GM21786 (cell line): Measurements from ENCODE around the gene DNM3.
"Not testable (repeated sequence)": the region's sequence is repeated elsewhere in the genome, so short reads cannot be mapped to it uniquely, and the experiment has no call there.

Source experiments
- ATAC-seq: cut with Tn5 transposase; IDR thresholded peaks from one replicate; pipeline ENCODE4 v1.9.1; 2021; ENCODE audit not compliant: unreplicated experiment

Gene DNM3

DNA sequence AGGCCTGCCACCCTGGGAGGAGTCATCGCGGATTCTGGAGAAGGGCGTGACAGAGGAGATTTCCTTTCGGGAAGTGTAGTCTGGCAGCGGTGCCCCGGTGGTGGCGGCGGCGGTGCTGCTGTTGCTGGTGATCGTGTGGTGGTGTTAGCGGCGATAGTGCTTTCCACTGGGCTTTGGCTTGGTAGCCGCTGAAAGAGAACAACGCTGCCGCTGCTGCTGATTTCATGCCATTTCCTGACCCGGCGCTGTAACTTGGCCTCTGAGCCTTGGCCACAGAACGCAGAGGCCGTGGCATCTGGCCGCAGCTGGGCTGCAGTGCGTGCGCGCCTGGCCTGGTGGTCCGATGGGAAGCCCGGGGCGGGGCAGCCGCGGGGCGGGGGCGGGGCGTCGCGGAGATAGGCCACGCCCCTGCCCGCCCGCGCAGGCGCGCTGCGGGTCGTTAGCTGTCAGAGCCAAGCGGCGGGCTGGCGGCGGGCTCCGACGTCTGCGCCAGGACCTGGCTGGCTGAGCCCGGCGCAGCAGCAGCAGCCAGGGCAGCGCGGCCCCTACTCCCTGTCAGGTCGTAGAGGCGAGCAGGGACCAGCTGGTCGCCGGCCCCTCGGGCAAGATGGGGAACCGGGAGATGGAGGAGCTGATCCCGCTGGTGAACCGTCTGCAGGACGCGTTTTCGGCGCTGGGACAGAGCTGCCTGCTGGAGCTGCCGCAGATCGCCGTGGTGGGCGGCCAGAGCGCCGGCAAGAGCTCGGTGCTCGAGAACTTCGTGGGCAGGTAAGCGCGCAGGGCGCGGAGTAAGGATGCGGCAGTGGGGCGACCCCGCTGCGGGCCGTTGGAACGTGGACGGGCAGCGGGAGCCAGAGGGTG lies at the start of gene DNM3:
DNM3 (plus strand) TSS at position 449 of the 861 bp plus-strand sequence; CDS start at position 608, 159 bp downstream.
- peak; percentile 84 for ATAC-seq

DNA sequence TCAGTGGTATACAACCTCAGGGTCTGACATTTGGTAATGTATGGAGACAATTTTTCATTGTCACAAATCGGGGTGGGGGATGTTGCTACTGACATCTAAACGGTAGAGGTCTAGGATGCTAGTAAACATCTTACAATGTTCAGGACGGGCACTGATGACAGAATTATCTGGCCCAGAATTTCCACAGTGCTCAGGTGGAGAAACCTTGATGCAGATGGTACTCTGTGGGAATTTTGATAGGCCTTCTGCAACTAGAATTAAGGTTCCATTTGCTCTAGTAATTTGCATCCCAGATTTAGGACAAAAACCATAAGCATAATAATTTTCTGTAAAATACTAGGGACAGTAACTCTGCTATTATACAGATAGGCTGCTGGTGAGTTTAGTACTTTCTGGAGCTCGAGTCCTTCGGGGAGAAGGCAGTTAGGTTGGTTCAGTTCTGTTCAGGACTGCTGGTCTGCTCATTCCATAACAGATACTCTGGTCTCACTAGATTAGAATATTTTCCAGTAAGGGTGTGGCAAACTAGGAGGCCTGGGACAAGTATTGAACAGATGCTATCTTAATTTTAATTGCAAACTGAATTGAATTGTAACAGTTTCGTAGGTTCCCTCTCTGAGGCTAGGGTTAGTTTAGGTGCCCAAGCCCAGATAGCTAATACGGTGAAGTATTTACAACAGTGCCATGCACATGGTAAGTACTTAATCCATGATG lies 48.5 kb upstream of the DNM3 start:
- no peak for ATAC-seq

DNA sequence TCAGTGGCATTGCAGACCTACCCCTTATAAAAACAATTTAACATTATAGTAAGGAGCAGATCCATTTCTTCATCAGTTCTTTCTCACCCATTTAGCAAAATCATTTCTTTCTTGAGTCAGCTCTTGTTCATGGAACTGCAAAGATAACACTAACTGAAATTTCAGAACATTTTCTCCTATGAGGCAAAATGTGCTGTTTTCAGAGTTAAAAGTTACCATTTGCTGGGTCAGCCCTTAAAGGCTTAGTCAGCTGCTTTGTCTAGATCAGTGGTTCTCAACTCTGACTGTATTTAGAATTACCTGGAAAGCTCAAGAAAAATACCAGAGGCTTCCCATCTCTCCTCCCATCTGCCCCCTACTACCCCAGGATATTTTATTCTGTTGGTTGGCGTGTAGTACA lies 47.7 kb upstream of the DNM3 start:
- ATAC-seq, result no peak

DNA sequence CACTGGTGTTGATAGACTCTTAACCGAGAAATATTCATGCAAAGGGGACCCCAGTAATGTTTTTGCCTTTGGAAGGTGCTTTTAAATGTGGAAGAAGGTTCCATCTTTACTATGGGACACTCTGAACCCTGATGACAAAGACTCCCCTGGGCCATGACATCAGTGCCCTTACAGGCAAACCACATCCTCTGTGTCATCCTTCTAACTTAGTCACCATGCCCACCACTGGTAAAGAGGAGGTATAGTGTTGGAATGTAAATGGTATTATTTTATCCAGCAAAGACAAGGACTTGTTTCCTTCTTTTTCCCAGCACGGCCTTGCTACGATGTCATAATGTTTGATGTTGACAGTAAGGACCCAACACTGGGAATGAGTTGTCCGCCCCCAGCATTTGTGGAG lies 47.2 kb upstream of the DNM3 start:
- ATAC-seq, result no peak

DNA sequence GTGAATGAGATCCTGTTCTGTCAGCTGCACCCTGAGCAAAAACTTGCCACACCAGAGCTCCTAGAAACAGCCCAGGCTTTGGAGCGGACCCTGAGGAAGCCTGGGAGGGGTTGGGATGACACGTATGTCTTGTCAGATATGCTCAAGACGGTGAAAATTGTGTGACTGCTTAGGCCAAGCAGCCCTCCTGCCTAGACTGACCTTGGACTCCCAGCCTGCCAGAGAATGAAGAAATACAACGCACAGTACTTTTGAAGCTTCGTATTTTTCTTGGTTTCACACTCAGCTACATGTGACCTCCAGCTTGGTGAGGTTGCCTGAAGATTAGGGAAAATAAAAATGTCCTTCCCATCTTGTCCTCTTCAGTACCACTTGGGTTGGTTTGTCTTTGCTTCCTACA lies 44.7 kb upstream of the DNM3 start:
- no peak for ATAC-seq

DNA sequence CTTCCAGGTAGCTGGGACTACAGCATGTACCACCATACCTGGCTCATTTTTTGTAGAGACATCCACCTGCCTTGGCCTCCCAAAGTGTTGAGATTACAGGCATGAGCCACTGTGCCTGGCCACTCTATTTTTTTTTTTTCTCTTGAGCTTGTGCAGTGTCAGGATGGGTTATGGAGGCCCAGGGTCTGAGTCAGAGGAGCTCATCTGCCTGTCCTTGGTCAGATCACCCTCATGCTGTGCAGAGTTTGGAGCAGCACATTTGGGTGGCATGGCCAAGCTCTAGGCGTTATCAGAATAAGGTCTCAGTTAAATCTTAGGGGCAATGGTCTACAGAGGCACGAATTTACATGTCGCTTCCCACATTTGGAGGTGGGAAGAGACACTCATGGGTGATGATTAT lies 43.0 kb upstream of the DNM3 start:
- ATAC-seq, result no peak

DNA sequence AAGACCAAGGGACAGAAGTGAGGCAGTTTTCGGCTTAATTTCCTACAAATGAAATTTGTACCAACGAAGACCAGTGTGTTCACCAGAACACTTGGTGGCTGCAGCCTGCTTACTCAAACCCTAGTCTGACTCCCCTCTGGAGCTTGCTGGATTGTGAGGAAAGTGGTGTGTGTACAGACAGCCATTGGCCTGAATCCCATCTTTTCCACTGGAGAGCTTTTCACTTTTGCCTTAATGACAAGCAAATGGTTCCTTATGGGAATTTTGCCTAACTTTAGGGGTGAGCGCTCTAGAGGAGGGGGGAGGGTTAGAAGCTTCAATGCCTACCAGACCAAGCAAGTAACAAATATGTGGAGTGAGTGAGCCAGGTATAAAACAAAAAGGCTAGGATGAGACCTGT lies 42.5 kb upstream of the DNM3 start:
- ATAC-seq, result no peak

DNA sequence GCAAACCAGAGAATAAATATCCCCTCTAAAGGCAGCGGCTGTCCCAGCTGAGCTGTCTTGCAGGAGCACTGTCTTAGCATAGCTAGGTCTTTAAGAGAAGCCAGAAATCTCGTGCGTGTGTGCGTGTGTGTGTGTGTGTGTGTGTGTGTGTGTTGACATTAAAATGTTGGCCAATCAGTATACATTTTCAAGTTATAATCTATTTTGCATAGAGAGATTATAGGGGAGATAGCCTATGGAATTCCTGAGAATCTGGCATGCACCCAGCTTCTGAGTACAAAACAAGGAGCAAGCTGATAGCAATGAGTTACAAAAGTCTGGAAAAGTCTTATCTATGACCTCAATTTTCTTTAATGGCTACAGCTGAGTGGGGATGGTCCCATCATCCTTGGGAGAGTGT lies 42.1 kb upstream of the DNM3 start:
- no peak for ATAC-seq

DNA sequence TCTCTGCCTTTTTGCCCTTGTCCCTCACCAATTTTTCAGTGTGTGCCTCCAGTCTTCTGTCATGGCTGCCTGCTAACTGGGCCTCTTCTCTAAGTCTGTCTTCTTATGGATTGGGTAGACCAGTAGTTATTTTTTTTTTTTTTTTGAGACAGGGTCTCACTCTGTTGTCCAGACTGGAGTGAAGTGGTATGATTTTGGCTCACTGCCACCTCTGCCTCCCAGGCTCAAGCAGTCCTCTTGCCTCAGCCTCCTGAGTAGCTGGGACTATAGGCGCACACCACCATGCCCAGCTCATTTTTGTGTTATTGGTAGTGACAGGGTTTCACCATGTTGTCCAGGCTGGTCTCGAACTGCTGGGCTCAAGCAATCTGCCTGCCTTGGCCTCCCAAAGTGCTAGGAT lies 41.6 kb upstream of the DNM3 start:
- ATAC-seq, result not testable (repeated sequence)

DNA sequence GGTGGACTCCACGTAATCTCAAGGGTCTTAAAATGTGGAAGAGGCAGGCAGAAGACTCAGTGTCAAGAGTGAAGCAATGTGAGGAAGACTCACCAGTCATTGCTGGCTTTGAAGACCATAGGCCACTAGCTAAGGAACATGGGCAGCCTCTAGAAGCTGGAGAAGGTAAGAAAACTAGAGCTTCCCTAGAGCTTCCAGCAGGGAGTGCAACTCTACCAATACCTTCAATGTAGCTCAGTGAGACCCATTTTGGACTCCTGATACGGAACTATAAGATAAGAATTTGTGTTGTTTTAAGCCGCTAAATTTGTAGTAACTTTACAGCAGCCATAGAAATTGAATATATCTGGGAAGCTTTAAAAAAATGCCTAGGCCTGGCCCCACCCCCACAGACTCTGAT lies 41.0 kb upstream of the DNM3 start:
- no peak for ATAC-seq

DNA sequence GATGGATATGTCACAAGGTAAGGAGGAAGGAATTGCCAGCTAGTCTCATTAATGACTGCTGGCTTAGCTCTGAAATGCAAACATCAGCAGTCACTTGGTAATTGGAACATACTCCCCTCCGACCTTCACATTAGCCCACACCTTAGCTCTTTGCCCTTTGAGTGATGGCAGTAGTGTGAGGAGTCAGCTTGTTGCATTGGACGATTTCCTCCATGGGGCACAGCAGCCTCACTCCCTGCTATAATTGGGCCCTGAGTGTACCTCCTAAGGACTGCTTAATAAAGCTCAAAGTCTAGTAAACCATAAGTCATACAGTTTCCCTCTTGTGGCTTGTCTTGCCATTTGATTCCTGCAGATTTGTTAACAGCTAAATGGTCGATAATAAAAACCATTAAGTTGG lies 40.4 kb upstream of the DNM3 start:
- no peak for ATAC-seq

DNA sequence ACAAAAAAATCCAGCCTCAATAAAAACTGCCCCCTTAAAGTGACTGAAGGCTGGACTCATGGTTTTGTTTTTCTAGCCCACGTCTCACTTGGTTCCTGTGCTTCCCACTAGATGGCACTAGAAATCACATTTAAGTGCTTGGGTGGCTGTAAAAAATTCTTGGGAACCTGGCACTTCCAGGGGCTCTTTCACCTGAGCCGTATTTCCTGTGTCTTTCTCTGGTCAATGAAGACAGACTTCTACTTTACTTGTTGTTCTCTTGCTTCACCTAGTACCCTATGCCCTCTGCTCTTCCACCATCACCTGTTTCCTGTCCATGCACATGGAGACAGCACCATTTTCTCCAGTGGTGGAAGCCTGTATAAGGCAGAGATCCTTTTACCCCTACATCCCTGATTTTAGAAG lies 39.8 kb upstream of the DNM3 start:
- ATAC-seq, result no peak

DNA sequence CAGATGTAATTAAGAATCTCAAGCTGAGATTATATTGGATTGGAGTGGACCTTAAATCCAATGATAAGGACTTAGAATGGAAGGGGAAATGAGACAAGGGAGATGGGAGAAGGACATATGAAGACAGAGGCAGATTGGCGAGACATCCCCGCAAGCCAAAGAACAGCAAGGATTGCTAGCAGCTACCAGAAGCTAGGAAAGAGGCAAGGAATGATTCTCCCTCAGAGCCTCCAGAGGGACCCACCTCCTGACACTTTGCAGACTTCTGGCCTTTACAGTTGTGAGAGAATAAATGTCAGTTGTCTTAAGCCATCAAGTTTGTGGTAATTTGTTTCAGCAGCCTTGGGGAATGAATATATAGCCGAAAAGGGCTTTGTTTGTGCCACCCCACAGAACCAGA lies 39.1 kb upstream of the DNM3 start:
- no peak for ATAC-seq

DNA sequence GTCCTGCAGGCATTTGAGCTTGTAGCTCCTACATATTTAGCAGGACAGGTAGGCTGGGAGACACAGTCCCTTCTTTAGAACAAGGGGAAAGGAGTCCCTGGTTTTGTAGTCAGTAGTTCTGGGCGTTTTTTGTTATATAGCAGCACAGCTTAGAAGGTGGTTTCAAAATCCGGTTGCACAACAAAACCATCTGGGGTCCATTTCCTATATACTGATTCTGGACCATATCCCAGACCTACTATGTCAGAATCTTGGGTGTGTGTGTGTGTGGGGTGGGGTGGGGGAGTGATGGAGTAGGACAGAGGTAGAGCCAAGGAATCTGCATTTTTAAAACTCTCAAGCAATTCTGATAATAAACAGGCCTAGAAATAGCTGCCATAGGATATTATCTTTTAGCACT lies 38.3 kb upstream of the DNM3 start:
- ATAC-seq, result no peak

DNA sequence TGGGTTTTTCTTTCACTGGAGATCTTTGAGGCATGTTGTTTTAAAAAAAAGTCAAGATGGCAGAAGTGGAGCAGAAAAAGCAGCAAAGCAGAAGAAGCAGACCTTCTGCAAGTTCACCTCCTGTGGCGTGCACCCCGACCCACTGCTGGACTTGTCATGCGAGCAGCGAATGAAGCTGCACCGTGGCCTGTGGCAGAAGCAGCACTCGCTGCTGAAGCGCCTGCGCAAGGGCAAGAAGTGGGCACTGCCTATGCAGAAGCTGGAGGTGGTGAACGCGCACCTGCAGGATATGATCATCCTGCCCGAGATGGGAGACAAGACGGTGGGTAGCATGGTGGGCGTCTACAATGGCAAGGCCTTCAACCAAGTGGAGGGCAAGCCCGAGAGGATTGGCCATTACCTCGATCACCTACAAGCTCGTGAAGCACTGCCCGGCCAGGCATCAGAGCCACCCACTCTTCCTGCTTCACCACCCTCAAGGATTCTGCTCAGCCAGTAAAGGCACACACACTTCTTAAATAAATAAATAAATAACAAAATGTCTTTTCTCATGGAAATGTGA lies 37.8 kb upstream of the DNM3 start:
- ATAC-seq, result no peak

DNA sequence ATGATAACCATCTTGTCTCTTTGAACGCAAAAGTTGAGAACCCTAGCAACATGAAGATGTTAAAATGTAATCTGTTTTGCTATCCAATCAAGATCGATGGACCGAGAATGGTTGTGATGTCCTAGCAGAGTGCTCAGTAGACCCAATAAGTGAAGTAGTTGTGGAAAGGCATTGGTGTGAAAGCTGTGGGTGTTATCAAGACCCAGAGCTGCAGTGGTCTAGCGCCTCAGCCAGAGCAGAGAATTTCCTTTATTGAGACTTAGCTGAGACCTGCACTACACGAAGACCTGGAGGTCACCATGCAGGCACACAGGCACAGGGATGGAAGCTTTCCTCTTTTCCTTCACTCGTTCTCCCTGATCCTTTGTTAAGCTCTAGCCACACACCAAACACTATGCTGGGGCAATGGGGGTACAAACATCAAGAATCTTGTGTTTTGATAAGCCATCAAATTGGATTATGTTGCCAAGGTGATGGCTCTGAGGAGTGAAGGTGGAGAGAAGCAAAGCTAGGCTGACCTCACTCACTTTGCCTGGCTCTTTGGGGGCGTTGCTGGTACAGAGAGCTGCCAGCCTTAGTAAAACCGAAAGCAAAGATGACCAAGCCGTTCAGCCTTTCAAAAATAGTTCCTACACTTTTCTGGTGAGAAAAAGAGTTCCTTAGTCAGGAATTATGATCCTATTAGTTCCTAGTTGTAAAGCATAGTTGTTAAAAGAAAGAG lies 35.7 kb upstream of the DNM3 start:
- peak; percentile 87 for ATAC-seq

DNA sequence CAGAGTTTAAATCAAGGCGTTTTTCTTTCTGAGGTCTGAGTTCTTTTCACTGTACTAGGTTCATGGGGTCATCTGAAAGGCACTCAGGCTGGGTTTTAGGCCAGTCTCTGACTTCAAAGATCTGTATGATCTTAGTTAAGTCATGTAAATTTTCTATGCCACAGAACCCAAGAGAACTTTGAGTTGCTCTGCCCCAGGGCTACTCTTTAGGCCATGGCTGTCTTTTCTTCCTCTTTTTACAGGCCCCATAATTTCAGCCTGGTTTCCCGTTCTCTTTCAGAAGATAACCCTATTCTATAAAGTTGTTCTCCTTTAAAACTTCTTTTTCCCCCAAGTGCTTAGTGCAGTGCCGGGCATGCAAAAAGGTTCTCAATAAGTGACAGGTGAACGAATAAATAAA lies 33.7 kb upstream of the DNM3 start:
- ATAC-seq, result no peak

DNA sequence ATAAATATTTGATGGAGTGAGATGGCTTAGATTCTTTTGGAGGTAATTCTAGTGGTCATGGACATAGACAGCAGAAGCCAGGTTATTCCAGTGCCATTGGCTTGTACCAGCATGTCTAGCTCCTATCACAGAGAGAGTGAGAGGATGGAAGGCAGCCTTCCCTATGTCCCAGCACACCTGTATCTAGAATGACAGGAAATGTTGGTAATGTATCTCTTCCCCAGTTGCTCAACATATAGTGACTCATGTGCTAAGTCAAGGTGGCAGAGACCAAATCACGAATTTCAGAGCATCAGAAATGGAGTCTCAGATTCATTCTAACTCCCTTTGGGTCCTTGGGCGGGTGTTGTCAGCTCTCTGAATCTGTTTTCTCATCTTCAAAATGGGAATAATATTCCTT lies 31.5 kb upstream of the DNM3 start:
- no peak for ATAC-seq

DNA sequence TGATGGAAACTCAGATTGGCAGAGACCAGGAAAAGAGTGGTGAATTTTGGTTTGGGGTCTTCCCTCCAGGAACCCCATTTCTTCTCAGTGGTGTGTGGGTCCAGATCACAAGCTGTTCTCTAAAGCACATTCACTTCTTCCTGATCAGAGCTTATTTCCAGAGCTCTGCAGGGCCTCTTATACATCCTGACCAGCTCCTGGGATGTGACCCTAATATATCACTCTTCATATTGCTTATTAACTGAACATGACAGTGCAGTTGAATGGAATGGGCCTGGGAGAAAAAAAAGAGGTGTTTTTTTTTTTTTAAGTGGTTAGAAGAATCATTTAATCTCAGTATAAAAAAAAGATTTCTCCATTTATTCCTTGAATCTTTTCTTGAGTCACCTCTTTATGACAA lies 29.6 kb upstream of the DNM3 start:
- no peak for ATAC-seq

DNA sequence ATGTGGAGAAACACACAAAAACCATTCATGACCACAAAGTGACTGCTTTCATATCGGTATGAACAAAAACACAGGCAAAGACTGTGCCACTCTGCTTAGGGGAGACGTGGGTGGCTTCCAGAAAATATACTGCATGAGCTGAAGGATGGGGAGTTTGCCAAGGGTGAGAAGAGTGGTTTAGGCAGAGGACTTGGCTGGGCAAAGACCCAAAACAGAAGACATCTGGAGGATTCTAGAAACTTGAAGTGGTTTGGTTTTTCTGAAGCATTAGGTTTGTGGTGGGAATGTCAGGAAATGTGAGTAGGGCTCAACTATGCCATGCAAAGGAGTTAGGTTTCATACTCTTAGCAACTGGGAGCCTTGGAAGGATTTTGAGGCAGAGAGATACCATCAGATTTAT lies 26.6 kb upstream of the DNM3 start:
- ATAC-seq, result no peak

DNA sequence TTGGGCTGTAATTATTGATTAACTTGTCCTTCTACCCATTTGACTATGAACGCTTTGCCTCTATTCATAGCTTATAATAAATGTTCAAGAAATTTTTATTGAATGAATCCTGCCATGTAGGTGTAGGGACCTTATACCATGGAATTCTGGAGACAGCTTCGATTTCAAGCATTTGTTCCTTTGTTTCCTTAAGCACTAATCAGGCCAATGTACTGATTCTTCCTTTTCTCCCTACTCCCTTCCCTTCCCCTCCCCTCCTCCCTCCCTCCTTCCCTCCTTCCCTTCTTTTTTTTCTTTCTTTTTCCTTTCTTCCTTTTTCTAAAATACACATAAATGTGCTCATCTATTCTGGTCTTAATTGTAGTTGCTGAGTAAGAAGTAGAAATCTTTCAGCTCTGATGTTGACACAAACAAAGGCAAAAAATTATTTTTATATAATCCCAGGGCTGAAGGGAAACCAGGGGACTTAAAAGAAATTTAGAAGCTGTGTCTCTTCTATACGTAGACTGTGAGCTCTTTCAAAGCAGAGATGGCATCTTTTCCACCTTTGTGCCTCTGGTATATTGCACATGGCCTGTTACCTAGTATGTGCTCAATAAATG lies 24.9 kb upstream of the DNM3 start:
- ATAC-seq, result no peak
